C4-2B (cell line): Measurements from ENCODE around the gene INTS6.

ENCODE experiments used
- CTCF ChIP-seq: fragments of 450-650 bp; conservative IDR thresholded peaks from 2 replicates; pipeline ENCODE4 v1.5.1; 2017; ENCODE audit warnings: mild to moderate bottlenecking
- ZFX ChIP-seq: fragments of 450-650 bp; IDR thresholded peaks from 2 replicates; pipeline ENCODE4 v1.6.1; 2017

GRCh38 chr13:51328488-51328887, 124.3 kb downstream of the INTS6 start:
- TF ChIP-seq CTCF (no peak), ZFX (no peak)
